ENCODE measurements around the gene SRBD1. TPM values are rescaled to one million over a fixed set of nuclear protein-coding genes. Genes with fewer than 3 reads are reported as not detected.

Gene SRBD1
- total and polyA plus RNA-seq, 2 experiments from 2014 or later = 27.4 to 46.3 TPM

- Mint-ChIP-seq H3K9me3 (no peaks in the 10 kb centered on the region), H3K27ac (no peak overlapping the region), H3K4me1 (peaks cover 31% of the 10 kb centered on the region), H3K4me3 (no peak overlapping the region), H3K36me3 (ENCODE audit: low read depth) (no peaks in the 10 kb centered on the region), H3K27me3 (ENCODE audit: insufficient read depth, low read depth, poor library complexity) (no peaks in the 10 kb centered on the region)
- H3K36me3 ChIP-seq (ENCODE audit: insufficient read depth) = no peaks in the 10 kb centered on the region
- 0 out of 2 replicates have a peak overlapping the region, but pooled peaks have one; percentile 47 for H3K27ac ChIP-seq (ENCODE audit: low read depth)
- H3K4me1 ChIP-seq (ENCODE audit: insufficient read depth) = peaks cover 39% of the 10 kb centered on the region
- H3K4me3 ChIP-seq = no peak overlapping the region
- H4K20me1 ChIP-seq (replicated peaks; ENCODE audit: insufficient read depth) = no peaks in the 10 kb centered on the region
- H2AFZ ChIP-seq = no peak overlapping the region
- no peaks in the 10 kb centered on the region for H3K79me2 ChIP-seq (replicated peaks; ENCODE audit: insufficient read depth)
- H3F3A ChIP-seq (replicated peaks; ENCODE audit: low read depth) = no peaks in the 10 kb centered on the region
- H3K9me2 ChIP-seq (ENCODE audit: insufficient read depth) = no peaks in the 10 kb centered on the region
- peak overlapping the region; percentile 3; the same call in 1 of the 2 replicates for H3K4me2 ChIP-seq
- no peaks in the 10 kb centered on the region for H3K27me3 ChIP-seq (ENCODE audit: insufficient read depth)
- TF ChIP-seq, protein P1, sequence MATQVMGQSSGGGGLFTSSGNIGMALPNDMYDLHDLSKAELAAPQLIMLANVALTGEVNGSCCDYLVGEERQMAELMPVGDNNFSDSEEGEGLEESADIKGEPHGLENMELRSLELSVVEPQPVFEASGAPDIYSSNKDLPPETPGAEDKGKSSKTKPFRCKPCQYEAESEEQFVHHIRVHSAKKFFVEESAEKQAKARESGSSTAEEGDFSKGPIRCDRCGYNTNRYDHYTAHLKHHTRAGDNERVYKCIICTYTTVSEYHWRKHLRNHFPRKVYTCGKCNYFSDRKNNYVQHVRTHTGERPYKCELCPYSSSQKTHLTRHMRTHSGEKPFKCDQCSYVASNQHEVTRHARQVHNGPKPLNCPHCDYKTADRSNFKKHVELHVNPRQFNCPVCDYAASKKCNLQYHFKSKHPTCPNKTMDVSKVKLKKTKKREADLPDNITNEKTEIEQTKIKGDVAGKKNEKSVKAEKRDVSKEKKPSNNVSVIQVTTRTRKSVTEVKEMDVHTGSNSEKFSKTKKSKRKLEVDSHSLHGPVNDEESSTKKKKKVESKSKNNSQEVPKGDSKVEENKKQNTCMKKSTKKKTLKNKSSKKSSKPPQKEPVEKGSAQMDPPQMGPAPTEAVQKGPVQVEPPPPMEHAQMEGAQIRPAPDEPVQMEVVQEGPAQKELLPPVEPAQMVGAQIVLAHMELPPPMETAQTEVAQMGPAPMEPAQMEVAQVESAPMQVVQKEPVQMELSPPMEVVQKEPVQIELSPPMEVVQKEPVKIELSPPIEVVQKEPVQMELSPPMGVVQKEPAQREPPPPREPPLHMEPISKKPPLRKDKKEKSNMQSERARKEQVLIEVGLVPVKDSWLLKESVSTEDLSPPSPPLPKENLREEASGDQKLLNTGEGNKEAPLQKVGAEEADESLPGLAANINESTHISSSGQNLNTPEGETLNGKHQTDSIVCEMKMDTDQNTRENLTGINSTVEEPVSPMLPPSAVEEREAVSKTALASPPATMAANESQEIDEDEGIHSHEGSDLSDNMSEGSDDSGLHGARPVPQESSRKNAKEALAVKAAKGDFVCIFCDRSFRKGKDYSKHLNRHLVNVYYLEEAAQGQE (IDR thresholded peaks at IDR 0.05; ENCODE audit: unreplicated experiment) = no peak
- TF ChIP-seq, protein P2, sequence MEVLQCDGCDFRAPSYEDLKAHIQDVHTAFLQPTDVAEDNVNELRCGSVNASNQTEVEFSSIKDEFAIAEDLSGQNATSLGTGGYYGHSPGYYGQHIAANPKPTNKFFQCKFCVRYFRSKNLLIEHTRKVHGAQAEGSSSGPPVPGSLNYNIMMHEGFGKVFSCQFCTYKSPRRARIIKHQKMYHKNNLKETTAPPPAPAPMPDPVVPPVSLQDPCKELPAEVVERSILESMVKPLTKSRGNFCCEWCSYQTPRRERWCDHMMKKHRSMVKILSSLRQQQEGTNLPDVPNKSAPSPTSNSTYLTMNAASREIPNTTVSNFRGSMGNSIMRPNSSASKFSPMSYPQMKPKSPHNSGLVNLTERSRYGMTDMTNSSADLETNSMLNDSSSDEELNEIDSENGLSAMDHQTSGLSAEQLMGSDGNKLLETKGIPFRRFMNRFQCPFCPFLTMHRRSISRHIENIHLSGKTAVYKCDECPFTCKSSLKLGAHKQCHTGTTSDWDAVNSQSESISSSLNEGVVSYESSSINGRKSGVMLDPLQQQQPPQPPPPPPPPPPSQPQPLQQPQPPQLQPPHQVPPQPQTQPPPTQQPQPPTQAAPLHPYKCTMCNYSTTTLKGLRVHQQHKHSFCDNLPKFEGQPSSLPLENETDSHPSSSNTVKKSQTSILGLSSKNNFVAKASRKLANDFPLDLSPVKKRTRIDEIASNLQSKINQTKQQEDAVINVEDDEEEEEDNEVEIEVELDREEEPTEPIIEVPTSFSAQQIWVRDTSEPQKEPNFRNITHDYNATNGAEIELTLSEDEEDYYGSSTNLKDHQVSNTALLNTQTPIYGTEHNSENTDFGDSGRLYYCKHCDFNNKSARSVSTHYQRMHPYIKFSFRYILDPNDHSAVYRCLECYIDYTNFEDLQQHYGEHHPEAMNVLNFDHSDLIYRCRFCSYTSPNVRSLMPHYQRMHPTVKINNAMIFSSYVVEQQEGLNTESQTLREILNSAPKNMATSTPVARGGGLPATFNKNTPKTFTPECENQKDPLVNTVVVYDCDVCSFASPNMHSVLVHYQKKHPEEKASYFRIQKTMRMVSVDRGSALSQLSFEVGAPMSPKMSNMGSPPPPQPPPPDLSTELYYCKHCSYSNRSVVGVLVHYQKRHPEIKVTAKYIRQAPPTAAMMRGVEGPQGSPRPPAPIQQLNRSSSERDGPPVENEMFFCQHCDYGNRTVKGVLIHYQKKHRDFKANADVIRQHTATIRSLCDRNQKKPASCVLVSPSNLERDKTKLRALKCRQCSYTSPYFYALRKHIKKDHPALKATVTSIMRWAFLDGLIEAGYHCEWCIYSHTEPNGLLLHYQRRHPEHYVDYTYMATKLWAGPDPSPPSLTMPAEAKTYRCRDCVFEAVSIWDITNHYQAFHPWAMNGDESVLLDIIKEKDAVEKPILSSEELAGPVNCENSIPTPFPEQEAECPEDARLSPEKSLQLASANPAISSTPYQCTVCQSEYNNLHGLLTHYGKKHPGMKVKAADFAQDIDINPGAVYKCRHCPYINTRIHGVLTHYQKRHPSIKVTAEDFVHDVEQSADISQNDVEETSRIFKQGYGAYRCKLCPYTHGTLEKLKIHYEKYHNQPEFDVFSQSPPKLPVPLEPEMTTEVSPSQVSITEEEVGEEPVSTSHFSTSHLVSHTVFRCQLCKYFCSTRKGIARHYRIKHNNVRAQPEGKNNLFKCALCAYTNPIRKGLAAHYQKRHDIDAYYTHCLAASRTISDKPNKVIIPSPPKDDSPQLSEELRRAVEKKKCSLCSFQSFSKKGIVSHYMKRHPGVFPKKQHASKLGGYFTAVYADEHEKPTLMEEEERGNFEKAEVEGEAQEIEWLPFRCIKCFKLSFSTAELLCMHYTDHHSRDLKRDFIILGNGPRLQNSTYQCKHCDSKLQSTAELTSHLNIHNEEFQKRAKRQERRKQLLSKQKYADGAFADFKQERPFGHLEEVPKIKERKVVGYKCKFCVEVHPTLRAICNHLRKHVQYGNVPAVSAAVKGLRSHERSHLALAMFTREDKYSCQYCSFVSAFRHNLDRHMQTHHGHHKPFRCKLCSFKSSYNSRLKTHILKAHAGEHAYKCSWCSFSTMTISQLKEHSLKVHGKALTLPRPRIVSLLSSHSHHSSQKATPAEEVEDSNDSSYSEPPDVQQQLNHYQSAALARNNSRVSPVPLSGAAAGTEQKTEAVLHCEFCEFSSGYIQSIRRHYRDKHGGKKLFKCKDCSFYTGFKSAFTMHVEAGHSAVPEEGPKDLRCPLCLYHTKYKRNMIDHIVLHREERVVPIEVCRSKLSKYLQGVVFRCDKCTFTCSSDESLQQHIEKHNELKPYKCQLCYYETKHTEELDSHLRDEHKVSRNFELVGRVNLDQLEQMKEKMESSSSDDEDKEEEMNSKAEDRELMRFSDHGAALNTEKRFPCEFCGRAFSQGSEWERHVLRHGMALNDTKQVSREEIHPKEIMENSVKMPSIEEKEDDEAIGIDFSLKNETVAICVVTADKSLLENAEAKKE (CRISPR knock-in tag; IDR thresholded peaks at IDR 0.05) = no peak
- TF ChIP-seq CREB1 (CRISPR knock-in tag; IDR thresholded peaks at IDR 0.05; ENCODE audit: low read depth) = no peak
- TF ChIP-seq, protein P3, sequence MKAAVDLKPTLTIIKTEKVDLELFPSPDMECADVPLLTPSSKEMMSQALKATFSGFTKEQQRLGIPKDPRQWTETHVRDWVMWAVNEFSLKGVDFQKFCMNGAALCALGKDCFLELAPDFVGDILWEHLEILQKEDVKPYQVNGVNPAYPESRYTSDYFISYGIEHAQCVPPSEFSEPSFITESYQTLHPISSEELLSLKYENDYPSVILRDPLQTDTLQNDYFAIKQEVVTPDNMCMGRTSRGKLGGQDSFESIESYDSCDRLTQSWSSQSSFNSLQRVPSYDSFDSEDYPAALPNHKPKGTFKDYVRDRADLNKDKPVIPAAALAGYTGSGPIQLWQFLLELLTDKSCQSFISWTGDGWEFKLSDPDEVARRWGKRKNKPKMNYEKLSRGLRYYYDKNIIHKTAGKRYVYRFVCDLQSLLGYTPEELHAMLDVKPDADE (IDR thresholded peaks at IDR 0.05) = no peak
- TF ChIP-seq POLR2AphosphoS5 (IDR thresholded peaks at IDR 0.05; ENCODE audit: low read depth) = no peak
- TF ChIP-seq EZH2phosphoT487 (IDR thresholded peaks at IDR 0.05; ENCODE audit: unreplicated experiment) = no peak
- no peak for TF ChIP-seq ZNF331 (CRISPR knock-in tag; IDR thresholded peaks at IDR 0.05; ENCODE audit: low read depth)
- peak; percentile 26; the same call in 2 of the 3 replicates for ATAC-seq
- no peak for DNase-seq (ENCODE audit: low spot score)
Measured at GRCh38 chr2:45470531-45470930, 140.5 kb downstream of the SRBD1 start.
